Activated T-cell treated with anti-CD3 and anti-CD28 coated beads, Interleukin-2, amount 50 U/mL, for 4 hours (primary cell): Measurements from ENCODE around the gene OR52A1. TPM values are rescaled to one million over a fixed set of nuclear protein-coding genes. Genes with fewer than 3 reads are reported as not detected.

Experiments
- ATAC-seq, 2 donors: fragments of 200-7000 bp; cut with Tn5 transposase; one replicate each; pipeline ENCODE4 v1.10.0; 2021
- DNase-seq: peaks from one replicate; pipeline ENCODE4 v3.0.0-alpha.2; 2020
- H3K27me3 Mint-ChIP-seq: one replicate; pipeline ENCODE4 v1.8.0; 2021; ENCODE audit warnings: low read depth, mixed read lengths
- H3K36me3 Mint-ChIP-seq: one replicate; pipeline ENCODE4 v1.8.0; 2022; ENCODE audit warnings: mixed read lengths; ENCODE audit not compliant: insufficient read depth
- H3K4me1 Mint-ChIP-seq: one replicate; pipeline ENCODE4 v1.8.0; 2021; ENCODE audit warnings: low read depth, mixed read lengths
- H3K4me3 Mint-ChIP-seq: one replicate; pipeline ENCODE4 v1.8.0; 2021; ENCODE audit warnings: mild to moderate bottlenecking, moderate library complexity, mixed read lengths
- H3K9me3 Mint-ChIP-seq: one replicate; pipeline ENCODE4 v1.8.0; 2021; ENCODE audit warnings: mixed read lengths
- total RNA-seq, 3 donors: library from RNA; stranded (reverse); gene quantifications; one replicate each; pipeline ENCODE4 v1.2.1, GENCODE V29; 2021

Gene OR52A1
- total RNA-seq, 3 donors from 2014 or later, result not detected

GRCh38 chr11:5115339-5115738 lies 39.2 kb downstream of the OR52A1 start:
- no peaks in the 10 kb centered on the region for H3K4me1 Mint-ChIP-seq
- no peak for DNase-seq
- H3K27me3 Mint-ChIP-seq, result peaks cover 12% of the 10 kb centered on the region
- no peak overlapping the region for H3K4me3 Mint-ChIP-seq
- H3K36me3 Mint-ChIP-seq, result no peaks in the 10 kb centered on the region
- ATAC-seq, result no peak
- no peaks in the 10 kb centered on the region for H3K9me3 Mint-ChIP-seq

GRCh38 chr11:5107285-5107684 lies 47.3 kb downstream of the OR52A1 start:
- DNase-seq, result no peak
- Mint-ChIP-seq H3K36me3 (no peaks in the 10 kb centered on the region), H3K27me3 (peaks cover 7% of the 10 kb centered on the region), H3K4me1 (no peaks in the 10 kb centered on the region), H3K9me3 (no peaks in the 10 kb centered on the region), H3K4me3 (no peak overlapping the region)
- ATAC-seq, result no peak

- Mint-ChIP-seq H3K4me3 (no peak overlapping the region), H3K4me1 (no peaks in the 10 kb centered on the region), H3K36me3 (no peaks in the 10 kb centered on the region), H3K27me3 (peaks cover 10% of the 10 kb centered on the region), H3K9me3 (no peaks in the 10 kb centered on the region)
- no peak for ATAC-seq
- DNase-seq, result no peak
Observed at GRCh38 chr11:5103066-5103465, 51.5 kb downstream of the OR52A1 start.

- Mint-ChIP-seq H3K4me3 (no peak overlapping the region), H3K4me1 (no peaks in the 10 kb centered on the region), H3K36me3 (no peaks in the 10 kb centered on the region), H3K27me3 (peaks cover 10% of the 10 kb centered on the region), H3K9me3 (no peaks in the 10 kb centered on the region)
- ATAC-seq (no peak), DNase-seq (no peak)
Observed at GRCh38 chr11:5102246-5102645, 52.3 kb downstream of the OR52A1 start.

GRCh38 chr11:5096011-5096410 lies 58.5 kb downstream of the OR52A1 start:
- Mint-ChIP-seq H3K4me1 (no peaks in the 10 kb centered on the region), H3K9me3 (no peaks in the 10 kb centered on the region), H3K36me3 (no peaks in the 10 kb centered on the region), H3K4me3 (no peak overlapping the region), H3K27me3 (peaks cover 3% of the 10 kb centered on the region)
- DNase-seq (no peak), ATAC-seq (no peak)

Other genes with a start within 250 kb of the OR52A1 start
- gene OR51G2, start 235.4 kb downstream of the OR52A1 start, total RNA-seq, result not detected
- gene OR51G1, start 230.4 kb downstream of the OR52A1 start, total RNA-seq, result not detected
- gene OR51A4, start 207.2 kb downstream of the OR52A1 start, total RNA-seq, result not detected
- not detected for gene OR51A2, start 199.0 kb downstream of the OR52A1 start, total RNA-seq
- not detected for gene OR51L1, start 159.9 kb downstream of the OR52A1 start, total RNA-seq
- not detected for gene OR52J3, start 108.2 kb downstream of the OR52A1 start, total RNA-seq
- not detected for gene OR52E2, start 95.1 kb downstream of the OR52A1 start, total RNA-seq
- gene OR52E1, start 85.2 kb downstream of the OR52A1 start, total RNA-seq, result not detected
- gene OR52A5, start 16.4 kb downstream of the OR52A1 start, total RNA-seq, result not detected
- not detected for gene OR51V1, start 45.9 kb upstream of the OR52A1 start, total RNA-seq
- not detected for gene HBB, start 72.3 kb upstream of the OR52A1 start, total RNA-seq
- under 1 TPM in 2 of 3 donors, not detected in 1; 0.46 to 0.51 TPM for gene HBD, start 79.7 kb upstream of the OR52A1 start, total RNA-seq
- gene HBG1, start 95.1 kb upstream of the OR52A1 start, total RNA-seq, result 1 to 10 TPM; 1.0 to 2.4 (median 1.5) TPM
- 1 to 10 TPM; 5.7 to 7.5 (median 5.8) TPM for gene HBG2, start 100.0 kb upstream of the OR52A1 start, total RNA-seq
- 1 to 10 TPM; 1.3 to 2.3 (median 2.0) TPM for gene HBE1, start 115.2 kb upstream of the OR52A1 start, total RNA-seq
- not detected for gene OR51B4, start 147.2 kb upstream of the OR52A1 start, total RNA-seq
- gene OR51B2, start 169.5 kb upstream of the OR52A1 start, total RNA-seq, result not detected
- gene OR51B5, start 188.8 kb upstream of the OR52A1 start, total RNA-seq, result not detected
- not detected for gene OR51B6, start 196.8 kb upstream of the OR52A1 start, total RNA-seq
- not detected for gene OR51M1, start 229.1 kb upstream of the OR52A1 start, total RNA-seq